Smooth muscle cell (in vitro differentiated cells): ENCODE results near the gene ZNF385C. TPM values are rescaled to one million over a fixed set of nuclear protein-coding genes. Genes with fewer than 3 reads are reported as not detected.

Source experiments
- DNase-seq: peaks from one replicate; lab custom pipeline; 2025; ENCODE audit not compliant: unreplicated experiment; lab: John Stamatoyannopoulos, UW
- H2AFZ ChIP-seq: fragments of 200-600 bp; sonication (generic); 2 replicates; pipeline ENCODE4 v1.6.0; 2016; ENCODE audit warnings: antibody characterized with exemption, low read depth, mild to moderate bottlenecking
- H3F3A ChIP-seq: fragments of 200-600 bp; sonication (generic); 2 replicates; pipeline ENCODE4 v1.6.0; 2017; ENCODE audit warnings: antibody characterized with exemption, low read depth
- H3K27ac ChIP-seq: fragments of 200-600 bp; sonication (generic); 2 replicates; pipeline ENCODE4 v1.5.1; 2016; ENCODE audit warnings: low read depth, mild to moderate bottlenecking
- H3K27me3 ChIP-seq: fragments of 200-600 bp; sonication (generic); 2 replicates; pipeline ENCODE4 v1.6.1; 2016; ENCODE audit warnings: low read depth, mild to moderate bottlenecking
- H3K36me3 ChIP-seq: fragments of 200-600 bp; sonication (generic); 2 replicates; pipeline ENCODE4 v1.5.1; 2016; ENCODE audit warnings: low read depth
- H3K4me1 ChIP-seq: fragments of 200-600 bp; sonication (generic); 2 replicates; pipeline ENCODE4 v1.5.1; 2016; ENCODE audit warnings: low read depth
- H3K4me2 ChIP-seq: fragments of 200-600 bp; sonication (generic); 2 replicates; pipeline ENCODE4 v1.6.0; 2016; ENCODE audit warnings: mild to moderate bottlenecking
- H3K4me3 ChIP-seq: fragments of 200-600 bp; sonication (generic); 2 replicates; pipeline ENCODE4 v1.5.1; 2016; ENCODE audit warnings: mild to moderate bottlenecking
- H3K79me2 ChIP-seq: fragments of 200-600 bp; sonication (generic); 2 replicates; pipeline ENCODE4 v1.6.0; 2016; ENCODE audit warnings: low read depth, mild to moderate bottlenecking
- H3K9ac ChIP-seq: fragments of 200-600 bp; sonication (generic); 2 replicates; pipeline ENCODE4 v1.6.0; 2016; ENCODE audit warnings: low read depth
- H3K9me3 ChIP-seq: fragments of 200-600 bp; sonication (generic); replicated peaks from 2 replicates; pipeline ENCODE4 v1.5.1; 2016; ENCODE audit warnings: low read depth
- H4K20me1 ChIP-seq: fragments of 200-600 bp; sonication (generic); 2 replicates; pipeline ENCODE4 v1.6.0; 2016; ENCODE audit warnings: low read depth
- CTCF ChIP-seq: fragments of 200-600 bp; sonication (generic); IDR thresholded peaks from 2 replicates; pipeline ENCODE4 v1.5.1; 2017; ENCODE audit warnings: borderline replicate concordance, mild to moderate bottlenecking, antibody characterized with exemption; ENCODE audit not compliant: insufficient read depth, poor library complexity, severe bottlenecking
- WGBS: methylation state at CpG from one replicate; pipeline ENCODE4 v1.1.7; 2016; ENCODE audit warnings: low lambda C conversion rate; 5-methylcytosine and 5-hydroxymethylcytosine counted together
- polyA plus RNA-seq: library from polyadenylated mRNA; unstranded; fragments of >200 nt; fragmentation: Nextera tagmentation; extraction: Ambion mirVana; gene quantifications from 2 replicates; pipeline ENCODE4 v1.2.1, GENCODE V29; 2016
- total RNA-seq: library from RNA; depleted of rRNA; stranded (reverse); fragments of >200 nt; gene quantifications from 2 replicates; pipeline ENCODE4 v1.2.3, GENCODE V29; 2014

Gene ZNF385C
- total and polyA plus RNA-seq, 2 experiments from 2014 or later: 0.45 to 0.70 TPM

- Histone ChIP-seq H3K4me2 (no peak overlapping the region), H3F3A (no peaks in the 10 kb centered on the region), H2AFZ (no peak overlapping the region), H3K9ac (no peak overlapping the region), H3K27me3 (no peaks in the 10 kb centered on the region), H3K4me1 (no peaks in the 10 kb centered on the region), H4K20me1 (no peaks in the 10 kb centered on the region), H3K4me3 (no peak overlapping the region), H3K36me3 (no peaks in the 10 kb centered on the region), H3K9me3 (no peaks in the 10 kb centered on the region), H3K79me2 (no peaks in the 10 kb centered on the region), H3K27ac (no peak overlapping the region)
- DNase-seq: no peak
- WGBS: 91% methylated on average over 11 of the region's 11 CpGs
- TF ChIP-seq CTCF: no peak
These were observed 13.0 kb upstream of the ZNF385C start for GRCh38 chr17:42111265-42111636.

GRCh38 chr17:42110301-42111264 lies 12.3 kb upstream of the ZNF385C start:
- Histone ChIP-seq H3K9ac (no peak overlapping the region), H3K79me2 (no peaks in the 10 kb centered on the region), H3K4me3 (no peak overlapping the region), H3K36me3 (no peaks in the 10 kb centered on the region), H3K4me1 (no peaks in the 10 kb centered on the region), H3K4me2 (no peak overlapping the region), H2AFZ (no peak overlapping the region), H3K27me3 (no peaks in the 10 kb centered on the region), H4K20me1 (no peaks in the 10 kb centered on the region), H3K9me3 (no peaks in the 10 kb centered on the region), H3F3A (no peaks in the 10 kb centered on the region), H3K27ac (no peak overlapping the region)
- no peak for DNase-seq
- WGBS: 90% methylated on average over 18 of the region's 18 CpGs
- no peak for TF ChIP-seq CTCF

- H2AFZ ChIP-seq: no peak overlapping the region
- H3K4me1 ChIP-seq: no peaks in the 10 kb centered on the region
- no peak for TF ChIP-seq CTCF
- no peak for DNase-seq
- no peak overlapping the region for H3K9ac ChIP-seq
- H3K27ac ChIP-seq: no peak overlapping the region
- no peaks in the 10 kb centered on the region for H4K20me1 ChIP-seq
- 82% methylated on average over 9 of the region's 9 CpGs for WGBS
- H3K9me3 ChIP-seq: no peaks in the 10 kb centered on the region
- no peak overlapping the region for H3K4me2 ChIP-seq
- H3K27me3 ChIP-seq: no peaks in the 10 kb centered on the region
- no peaks in the 10 kb centered on the region for H3F3A ChIP-seq
- H3K79me2 ChIP-seq: no peaks in the 10 kb centered on the region
- no peaks in the 10 kb centered on the region for H3K36me3 ChIP-seq
- H3K4me3 ChIP-seq: no peak overlapping the region
These were observed 10.8 kb upstream of the ZNF385C start for GRCh38 chr17:42109086-42109485.
